GM23338 (cell line): ENCODE measurements around the gene UTP11.

Experiments used
- EZH2 ChIP-seq: fragments of 200-600 bp; sonication (generic); IDR thresholded peaks from one replicate; pipeline ENCODE4 v1.8.0; 2017; ENCODE audit warnings: antibody characterized with exemption, mild to moderate bottlenecking, low read depth; ENCODE audit not compliant: unreplicated experiment
- POLR2AphosphoS5 ChIP-seq: IDR thresholded peaks from 2 replicates; pipeline ENCODE4 v1.6.1; 2016; ENCODE audit warnings: antibody characterized with exemption, low read depth
- TF ChIP-seq, protein P1 (sequence below), 2 experiments: fragments of 200-600 bp in 1 of 2; sonication (generic) in 1 of 2; conservative IDR thresholded peaks; 2 replicates each; pipeline versions ENCODE4 v1.5.1 to v1.6.1; 2016 to 2017; ENCODE audit warnings: antibody characterized with exemption in 2 of 2, low read depth in 2 of 2, mild to moderate bottlenecking in 2 of 2, moderate library complexity in 1 of 2
- TF ChIP-seq, protein P2 (sequence below): IDR thresholded peaks from one replicate; pipeline ENCODE4 v1.6.1; 2018; ENCODE audit warnings: antibody characterized with exemption; ENCODE audit not compliant: unreplicated experiment

DNA sequence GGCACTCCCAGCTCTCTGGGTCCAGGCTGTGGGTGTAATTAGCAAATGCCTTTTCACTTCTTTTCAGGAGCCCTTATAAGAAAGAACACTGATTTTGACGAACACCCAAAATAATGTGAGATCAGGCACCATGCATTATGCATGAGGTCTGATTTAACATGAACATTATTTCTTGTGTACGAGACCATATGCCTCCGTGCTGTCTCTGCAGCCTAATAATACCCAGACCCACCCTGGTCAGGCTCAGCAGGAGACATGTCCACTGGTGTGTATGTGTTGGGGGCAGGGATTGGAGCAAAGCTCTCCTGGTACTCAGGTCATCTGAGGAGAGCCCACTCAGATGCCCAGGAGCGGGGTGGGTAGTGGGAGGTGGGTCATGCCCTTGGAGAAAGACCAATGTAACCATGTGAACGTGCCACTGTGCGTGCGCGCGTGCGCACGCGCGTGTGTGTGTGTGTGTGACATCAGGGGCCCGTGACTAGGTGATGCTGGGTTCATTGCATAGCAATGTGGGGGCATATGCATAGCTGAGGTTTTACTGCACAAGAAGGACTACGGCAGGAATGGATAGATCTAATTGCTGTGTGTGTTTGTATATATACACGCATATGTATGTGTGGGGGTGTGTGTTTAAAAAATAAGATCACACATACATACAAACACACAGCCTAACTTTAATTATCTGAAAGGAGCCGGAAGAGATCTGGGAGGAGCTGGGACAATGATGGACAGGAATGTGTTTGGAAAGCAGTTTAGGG lies 27.0 kb downstream of the UTP11 start:
- TF ChIP-seq, protein P1, sequence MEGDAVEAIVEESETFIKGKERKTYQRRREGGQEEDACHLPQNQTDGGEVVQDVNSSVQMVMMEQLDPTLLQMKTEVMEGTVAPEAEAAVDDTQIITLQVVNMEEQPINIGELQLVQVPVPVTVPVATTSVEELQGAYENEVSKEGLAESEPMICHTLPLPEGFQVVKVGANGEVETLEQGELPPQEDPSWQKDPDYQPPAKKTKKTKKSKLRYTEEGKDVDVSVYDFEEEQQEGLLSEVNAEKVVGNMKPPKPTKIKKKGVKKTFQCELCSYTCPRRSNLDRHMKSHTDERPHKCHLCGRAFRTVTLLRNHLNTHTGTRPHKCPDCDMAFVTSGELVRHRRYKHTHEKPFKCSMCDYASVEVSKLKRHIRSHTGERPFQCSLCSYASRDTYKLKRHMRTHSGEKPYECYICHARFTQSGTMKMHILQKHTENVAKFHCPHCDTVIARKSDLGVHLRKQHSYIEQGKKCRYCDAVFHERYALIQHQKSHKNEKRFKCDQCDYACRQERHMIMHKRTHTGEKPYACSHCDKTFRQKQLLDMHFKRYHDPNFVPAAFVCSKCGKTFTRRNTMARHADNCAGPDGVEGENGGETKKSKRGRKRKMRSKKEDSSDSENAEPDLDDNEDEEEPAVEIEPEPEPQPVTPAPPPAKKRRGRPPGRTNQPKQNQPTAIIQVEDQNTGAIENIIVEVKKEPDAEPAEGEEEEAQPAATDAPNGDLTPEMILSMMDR (conservative IDR thresholded peaks at IDR 0.05; ENCODE audit: low read depth in 2 of 2) = no peak
- TF ChIP-seq EZH2 (no peak), POLR2AphosphoS5 (no peak)
- TF ChIP-seq, protein P2, sequence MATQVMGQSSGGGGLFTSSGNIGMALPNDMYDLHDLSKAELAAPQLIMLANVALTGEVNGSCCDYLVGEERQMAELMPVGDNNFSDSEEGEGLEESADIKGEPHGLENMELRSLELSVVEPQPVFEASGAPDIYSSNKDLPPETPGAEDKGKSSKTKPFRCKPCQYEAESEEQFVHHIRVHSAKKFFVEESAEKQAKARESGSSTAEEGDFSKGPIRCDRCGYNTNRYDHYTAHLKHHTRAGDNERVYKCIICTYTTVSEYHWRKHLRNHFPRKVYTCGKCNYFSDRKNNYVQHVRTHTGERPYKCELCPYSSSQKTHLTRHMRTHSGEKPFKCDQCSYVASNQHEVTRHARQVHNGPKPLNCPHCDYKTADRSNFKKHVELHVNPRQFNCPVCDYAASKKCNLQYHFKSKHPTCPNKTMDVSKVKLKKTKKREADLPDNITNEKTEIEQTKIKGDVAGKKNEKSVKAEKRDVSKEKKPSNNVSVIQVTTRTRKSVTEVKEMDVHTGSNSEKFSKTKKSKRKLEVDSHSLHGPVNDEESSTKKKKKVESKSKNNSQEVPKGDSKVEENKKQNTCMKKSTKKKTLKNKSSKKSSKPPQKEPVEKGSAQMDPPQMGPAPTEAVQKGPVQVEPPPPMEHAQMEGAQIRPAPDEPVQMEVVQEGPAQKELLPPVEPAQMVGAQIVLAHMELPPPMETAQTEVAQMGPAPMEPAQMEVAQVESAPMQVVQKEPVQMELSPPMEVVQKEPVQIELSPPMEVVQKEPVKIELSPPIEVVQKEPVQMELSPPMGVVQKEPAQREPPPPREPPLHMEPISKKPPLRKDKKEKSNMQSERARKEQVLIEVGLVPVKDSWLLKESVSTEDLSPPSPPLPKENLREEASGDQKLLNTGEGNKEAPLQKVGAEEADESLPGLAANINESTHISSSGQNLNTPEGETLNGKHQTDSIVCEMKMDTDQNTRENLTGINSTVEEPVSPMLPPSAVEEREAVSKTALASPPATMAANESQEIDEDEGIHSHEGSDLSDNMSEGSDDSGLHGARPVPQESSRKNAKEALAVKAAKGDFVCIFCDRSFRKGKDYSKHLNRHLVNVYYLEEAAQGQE = no peak
